MCF 10A (cell line): ENCODE results near the gene FHL3. TPM values are rescaled to one million over a fixed set of nuclear protein-coding genes. Genes with fewer than 3 reads are reported as not detected.

Source experiments
- BruUV-seq: library from RNA; stranded (reverse); fragments of 400-500 nt; replicated peaks from 2 replicates; lab custom pipeline; 2021; lab: Mats Ljungman, UMichigan
- CTCF ChIA-PET: fragments of 300-600 bp; sonication (Branson Sonifier 250); formaldehyde crosslinking; extraction: SDS; loops from one replicate; lab custom pipeline; 2021; ENCODE audit warnings: antibody characterized with exemption, inconsistent platforms; lab: Yijun Ruan, JAX
- POLR2A ChIA-PET: fragments of 300-600, 350-650 bp; sonication (Branson Sonifier 250); formaldehyde crosslinking; extraction: SDS; loops from one replicate; lab custom pipeline; 2020; ENCODE audit warnings: antibody characterized with exemption, inconsistent platforms; lab: Yijun Ruan, JAX
- DNase-seq: peaks from one replicate; pipeline ENCODE4 v3.0.0-alpha.2; 2018; ENCODE audit not compliant: unreplicated experiment
- H3K27ac Mint-ChIP-seq: one replicate; pipeline ENCODE4 v1.8.0; 2022; ENCODE audit warnings: mild to moderate bottlenecking, low read depth, mixed read lengths; ENCODE audit not compliant: unreplicated experiment
- H3K27me3 Mint-ChIP-seq: one replicate; pipeline ENCODE4 v1.8.0; 2022; ENCODE audit warnings: mixed read lengths; ENCODE audit not compliant: insufficient read depth, unreplicated experiment
- H3K36me3 Mint-ChIP-seq: one replicate; pipeline ENCODE4 v1.8.0; 2022; ENCODE audit warnings: mild to moderate bottlenecking, moderate library complexity, mixed read lengths; ENCODE audit not compliant: insufficient read depth, unreplicated experiment
- H3K4me1 Mint-ChIP-seq: one replicate; pipeline ENCODE4 v1.8.0; 2022; ENCODE audit warnings: mixed read lengths; ENCODE audit not compliant: insufficient read depth, unreplicated experiment
- H3K4me3 Mint-ChIP-seq: one replicate; pipeline ENCODE4 v1.8.0; 2022; ENCODE audit warnings: mild to moderate bottlenecking, moderate library complexity, mixed read lengths; ENCODE audit not compliant: unreplicated experiment
- H3K9me3 Mint-ChIP-seq: one replicate; pipeline ENCODE4 v1.8.0; 2022; ENCODE audit warnings: mixed read lengths; ENCODE audit not compliant: unreplicated experiment
- CTCF ChIP-seq: fragments of 200-600 bp; IDR thresholded peaks from one replicate; pipeline ENCODE4 v1.8.0; 2022; ENCODE audit warnings: antibody characterized with exemption, mild to moderate bottlenecking; ENCODE audit not compliant: unreplicated experiment
- intact Hi-C: fragments of 100-400 bp; cut with micrococcal nuclease; formaldehyde crosslinking; loops from 2 replicates; pipeline ENCODE4 v1.14.1; 2022
- total RNA-seq: library from RNA; stranded (reverse); gene quantifications from 2 replicates; pipeline ENCODE4 v1.2.3, GENCODE V29; 2022

Gene FHL3
- total RNA-seq, 1 experiment from 2014 or later, result 18.8 TPM

GRCh38 chr1:38027201-38028104, 22.1 kb upstream of the FHL3 start:
- BruUV-seq, result no TSS peak
- ChIA-PET CTCF (interaction anchor here (0.6 to 5.3 kb wide), 42 partner anchors 8 to 818 kb away, joined by 3 to 58 read pairs (median 4); partner anchors contain the start of gene UTP11), POLR2A (interaction anchor here (0.6 to 6.1 kb wide), 22 partner anchors 9 to 964 kb away, joined by 3 to 42 read pairs (median 4); partner anchors contain the start of genes POU3F1, RRAGC and UTP11)
- Mint-ChIP-seq H3K36me3 (peaks cover 44% of the 10 kb centered on the region), H3K4me1 (peaks cover 41% of the 10 kb centered on the region), H3K27ac (peak overlapping the region; percentile 54), H3K27me3 (no peaks in the 10 kb centered on the region), H3K4me3 (peak overlapping the region; percentile 38), H3K9me3 (no peaks in the 10 kb centered on the region)
- TF ChIP-seq CTCF, result no peak
- intact Hi-C loops, result loop anchor here (2.0 to 5.0 kb wide), 2 partner anchors 35 to 125 kb away; no protein-coding TSS in a partner anchor
- DNase-seq, result peak; percentile 92

GRCh38 chr1:38026592-38027200, 21.4 kb upstream of the FHL3 start:
- peak overlapping the region; percentile 54 for H3K27ac Mint-ChIP-seq
- peak; percentile 64 for TF ChIP-seq CTCF
- peaks cover 41% of the 10 kb centered on the region for H3K4me1 Mint-ChIP-seq
- H3K9me3 Mint-ChIP-seq, result no peaks in the 10 kb centered on the region
- peak; percentile 74 for DNase-seq
- peaks cover 51% of the 10 kb centered on the region for H3K36me3 Mint-ChIP-seq
- H3K27me3 Mint-ChIP-seq, result no peaks in the 10 kb centered on the region
- POLR2A ChIA-PET, result interaction anchor here (0.6 to 6.1 kb wide), 19 partner anchors 9 to 965 kb away, joined by 3 to 42 read pairs (median 4); partner anchors contain the start of genes POU3F1, RRAGC and UTP11
- H3K4me3 Mint-ChIP-seq, result peak overlapping the region; percentile 38
- no TSS peak for BruUV-seq
- intact Hi-C loops, result loop anchor here (1.0 to 5.0 kb wide), 3 partner anchors 36 to 809 kb away; no protein-coding TSS in a partner anchor
- CTCF ChIA-PET, result interaction anchor here (0.6 to 5.3 kb wide), 42 partner anchors 8 to 819 kb away, joined by 3 to 58 read pairs (median 4); partner anchors contain the start of gene UTP11

- TF ChIP-seq CTCF, result no peak
- peaks cover 41% of the 10 kb centered on the region for H3K4me1 Mint-ChIP-seq
- H3K9me3 Mint-ChIP-seq, result no peaks in the 10 kb centered on the region
- no peak for DNase-seq
- CTCF ChIA-PET, result interaction anchor here (0.6 to 5.3 kb wide), 17 partner anchors 8 to 1084 kb away, joined by 3 to 58 read pairs (median 8); partner anchors contain the start of gene UTP11
- H3K4me3 Mint-ChIP-seq, result no peak overlapping the region
- H3K27ac Mint-ChIP-seq, result peak overlapping the region; percentile 12
- no peaks in the 10 kb centered on the region for H3K27me3 Mint-ChIP-seq
- intact Hi-C loops, result loop anchor here (1.0 to 5.0 kb wide), 3 partner anchors 37 to 810 kb away; no protein-coding TSS in a partner anchor
- H3K36me3 Mint-ChIP-seq, result peaks cover 62% of the 10 kb centered on the region
- POLR2A ChIA-PET, result interaction anchor here (0.6 to 6.1 kb wide), 9 partner anchors 12 to 863 kb away, joined by 3 to 42 read pairs (median 5); partner anchors contain the start of gene UTP11
- BruUV-seq, result no TSS peak
Observed at GRCh38 chr1:38025664-38026063, 20.4 kb upstream of the FHL3 start.
